ENCODE results near the gene DEFB131B.

DEFB131B gene

GRCh38 chr11:71917646-71918140, 39.4 kb downstream of the DEFB131B start:
- TF ChIP-seq, protein P1, sequence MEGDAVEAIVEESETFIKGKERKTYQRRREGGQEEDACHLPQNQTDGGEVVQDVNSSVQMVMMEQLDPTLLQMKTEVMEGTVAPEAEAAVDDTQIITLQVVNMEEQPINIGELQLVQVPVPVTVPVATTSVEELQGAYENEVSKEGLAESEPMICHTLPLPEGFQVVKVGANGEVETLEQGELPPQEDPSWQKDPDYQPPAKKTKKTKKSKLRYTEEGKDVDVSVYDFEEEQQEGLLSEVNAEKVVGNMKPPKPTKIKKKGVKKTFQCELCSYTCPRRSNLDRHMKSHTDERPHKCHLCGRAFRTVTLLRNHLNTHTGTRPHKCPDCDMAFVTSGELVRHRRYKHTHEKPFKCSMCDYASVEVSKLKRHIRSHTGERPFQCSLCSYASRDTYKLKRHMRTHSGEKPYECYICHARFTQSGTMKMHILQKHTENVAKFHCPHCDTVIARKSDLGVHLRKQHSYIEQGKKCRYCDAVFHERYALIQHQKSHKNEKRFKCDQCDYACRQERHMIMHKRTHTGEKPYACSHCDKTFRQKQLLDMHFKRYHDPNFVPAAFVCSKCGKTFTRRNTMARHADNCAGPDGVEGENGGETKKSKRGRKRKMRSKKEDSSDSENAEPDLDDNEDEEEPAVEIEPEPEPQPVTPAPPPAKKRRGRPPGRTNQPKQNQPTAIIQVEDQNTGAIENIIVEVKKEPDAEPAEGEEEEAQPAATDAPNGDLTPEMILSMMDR (IDR thresholded peaks at IDR 0.05; ENCODE audit: low read depth, low read length, missing control alignments), result no peak
- no peak overlapping the region for H3K4me3 ChIP-seq (ENCODE audit: low read depth, low read length)
- no peak for DNase-seq (ENCODE audit: low read depth)

DNA sequence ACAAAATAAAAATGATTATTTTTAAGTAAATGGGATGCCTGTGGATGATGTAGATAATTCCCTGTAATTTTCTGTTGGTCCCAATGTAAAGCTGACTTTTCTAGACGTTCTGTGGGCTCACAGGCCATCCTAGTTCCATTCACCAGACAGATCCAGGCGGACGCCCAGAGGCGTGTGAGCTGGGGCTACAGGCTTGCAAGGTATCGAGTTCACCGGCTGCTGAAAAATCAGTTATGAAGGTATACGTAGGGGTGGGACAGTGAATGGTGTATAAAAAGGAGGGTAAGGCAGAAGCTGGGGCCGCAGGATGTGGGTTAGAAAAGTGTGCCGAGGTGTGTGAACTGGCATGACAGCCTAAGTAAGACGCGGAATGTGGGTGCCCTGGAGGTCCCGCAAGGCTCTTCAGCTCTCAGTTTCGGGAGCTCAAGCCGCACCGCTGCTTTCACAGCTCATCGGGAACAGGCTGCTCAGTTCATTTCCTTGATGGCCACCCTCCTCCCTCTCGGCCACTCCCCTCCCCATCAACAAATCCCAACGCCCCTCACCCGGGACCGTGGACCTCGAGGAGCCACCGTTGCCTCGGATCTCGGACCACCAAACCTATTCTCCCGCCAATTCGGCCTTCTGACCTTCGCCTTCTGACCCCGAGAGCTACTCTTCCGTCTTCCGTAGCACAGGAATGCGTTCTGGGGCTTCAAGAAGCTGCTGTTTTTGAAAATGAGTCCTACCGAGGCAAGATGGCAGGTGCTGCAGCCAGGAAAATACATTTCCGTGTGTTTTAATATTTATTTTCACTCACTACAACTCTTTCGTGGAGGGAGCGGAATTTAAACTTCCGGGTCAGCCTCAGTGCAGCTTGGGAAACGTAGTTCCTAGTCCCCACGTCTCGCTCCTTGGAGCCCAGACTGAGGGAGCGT, 49.8 kb downstream of the DEFB131B start, which contains the start of gene XNDC1N:
TSS of gene XNDC1N (minus strand) at position 775 of the 917 bp plus-strand sequence. CDS start 5,241 bp downstream, outside the sequence.
- DNase-seq (ENCODE audit: low read depth), result peak; percentile 71
- peak within 1 kb of the TSS; percentile 89 for H3K4me3 ChIP-seq (ENCODE audit: low read depth, low read length)
- TF ChIP-seq, protein P1 (IDR thresholded peaks at IDR 0.05; ENCODE audit: low read depth, low read length, missing control alignments), result no peak

GRCh38 chr11:71928737-71929443, 50.6 kb downstream of the DEFB131B start, which contains the start of gene RNF121:
Gene RNF121, plus strand, starts transcription at chr11:71929046. Its CDS starts 16 bp downstream, at chr11:71929062.
- peak; percentile 89 for DNase-seq (ENCODE audit: low read depth)
- peak within 1 kb of the TSS; percentile 89 for H3K4me3 ChIP-seq (ENCODE audit: low read depth, low read length)
- TF ChIP-seq, protein P1 (IDR thresholded peaks at IDR 0.05; ENCODE audit: low read depth, low read length, missing control alignments), result no peak

GRCh38 chr11:71929491-71929890, 51.2 kb downstream of the DEFB131B start:
- no peak for DNase-seq (ENCODE audit: low read depth)
- H3K4me3 ChIP-seq (ENCODE audit: low read depth, low read length), result peak overlapping the region; percentile 89
- TF ChIP-seq, protein P1 (IDR thresholded peaks at IDR 0.05; ENCODE audit: low read depth, low read length, missing control alignments), result no peak

DNA sequence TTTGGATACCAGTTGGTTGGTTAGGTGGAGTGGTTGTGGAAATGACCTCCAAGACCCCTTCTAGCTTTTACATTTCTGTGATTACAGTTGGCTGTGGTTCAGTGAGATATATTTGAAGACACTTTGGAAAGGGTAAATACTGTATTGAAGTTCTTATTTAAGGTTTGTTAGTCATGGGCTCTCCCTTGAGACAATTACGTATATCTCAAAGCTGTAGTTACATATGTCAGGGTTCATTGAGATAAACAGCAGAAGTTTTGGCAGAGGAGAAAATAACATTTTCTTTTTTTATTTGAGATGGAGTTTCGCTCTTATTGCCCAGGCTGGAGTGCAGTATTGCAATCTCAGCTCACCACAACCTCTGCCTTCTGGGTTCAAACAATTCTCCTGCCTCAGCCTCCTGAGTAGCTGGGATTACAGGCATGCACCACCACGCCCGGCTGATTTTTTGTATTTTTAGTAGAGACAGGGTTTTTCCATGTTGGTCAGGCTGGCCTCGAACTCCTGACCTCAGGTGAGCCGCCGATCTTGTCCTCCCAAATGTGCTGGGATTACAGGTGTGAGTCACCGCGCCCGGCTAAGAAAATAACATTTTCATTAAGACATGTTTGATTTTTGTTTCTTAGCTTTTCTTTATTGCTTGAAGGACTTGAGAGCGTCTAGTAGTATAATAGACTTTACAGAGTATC, 52.4 kb downstream of the DEFB131B start:
- TF ChIP-seq, protein P1 (IDR thresholded peaks at IDR 0.05; ENCODE audit: low read depth, low read length, missing control alignments), result no peak
- H3K4me3 ChIP-seq (ENCODE audit: low read depth, low read length), result peak overlapping the region; percentile 89
- no peak for DNase-seq (ENCODE audit: low read depth)

- TF ChIP-seq, protein P1 (IDR thresholded peaks at IDR 0.05; ENCODE audit: low read depth, low read length, missing control alignments), result no peak
- DNase-seq (ENCODE audit: low read depth), result no peak
- peak overlapping the region; percentile 89 for H3K4me3 ChIP-seq (ENCODE audit: low read depth, low read length)
Measured at GRCh38 chr11:71931245-71931602, 53.0 kb downstream of the DEFB131B start.

Measured in GM12864 (cell line).